Fibroblast of the conjunctiva (primary cell): ENCODE results near the gene EVC2.
"Not testable (repeated sequence)": the region's sequence is repeated elsewhere in the genome, so short reads cannot be mapped to it uniquely, and the experiment has no call there.

Experiments
- DNase-seq: peaks from one replicate; pipeline ENCODE4 v3.0.0-alpha.2; 2010; ENCODE audit warnings: low read depth

The EVC2 gene

DNA sequence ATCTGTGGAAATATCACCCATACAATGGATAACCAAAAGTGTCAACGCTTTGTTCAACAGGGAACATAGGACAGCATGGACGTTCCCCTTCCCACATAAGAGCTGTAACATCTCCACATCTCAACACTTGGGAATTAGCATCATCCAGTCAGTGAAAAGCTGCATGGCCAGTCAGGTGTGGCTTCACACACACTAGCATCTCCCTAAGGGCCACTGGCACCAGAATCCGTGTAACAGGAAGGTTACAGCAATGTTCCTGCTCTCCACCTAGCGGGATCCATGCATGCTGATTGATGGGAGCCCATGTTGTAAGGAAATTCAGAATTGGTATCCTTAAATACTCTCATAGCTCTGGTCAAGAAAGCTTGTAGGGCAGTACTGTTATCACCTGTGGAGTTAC is 78.8 kb downstream of the EVC2 start:
- no peak for DNase-seq

DNA sequence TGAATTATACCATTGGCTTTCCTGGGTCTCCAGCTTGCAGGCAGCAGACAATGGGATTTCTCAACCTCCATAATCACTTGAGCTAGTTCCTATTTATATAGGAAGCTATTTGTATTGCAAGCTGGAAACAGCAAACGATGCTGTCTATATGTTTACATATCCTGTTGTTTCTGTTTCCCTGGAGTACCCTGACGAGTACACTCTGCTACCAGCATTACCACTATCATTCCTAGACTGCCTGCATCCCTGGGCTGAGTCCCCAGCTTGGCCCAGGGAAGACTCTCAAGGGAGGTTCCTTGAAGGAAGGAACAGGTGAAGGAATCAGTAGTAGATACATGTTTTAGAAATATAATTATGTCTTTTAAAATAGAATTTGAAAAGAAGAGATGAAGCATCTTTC is 81.4 kb downstream of the EVC2 start:
- DNase-seq = no peak

DNA sequence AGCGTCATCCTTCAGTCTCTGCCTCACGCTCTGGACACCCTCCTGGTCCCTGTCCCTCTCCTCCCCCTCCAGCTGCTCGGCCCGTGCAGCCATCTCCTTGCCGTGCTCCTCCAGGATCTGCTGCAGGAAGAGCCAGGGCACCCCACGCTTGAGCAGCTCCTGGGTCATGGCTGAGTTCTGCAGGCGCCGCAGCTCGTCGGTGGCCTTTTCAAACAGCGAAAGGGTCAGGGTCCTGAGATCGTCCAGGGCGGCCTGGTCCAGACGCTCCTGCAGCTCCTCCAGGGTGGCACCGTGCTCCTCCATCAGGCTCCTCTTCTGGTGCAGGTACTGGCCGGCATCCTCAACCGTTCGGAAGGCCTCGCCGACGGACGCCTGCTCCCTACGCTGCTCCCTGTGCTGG is 85.8 kb downstream of the EVC2 start:
- DNase-seq = no peak

DNA sequence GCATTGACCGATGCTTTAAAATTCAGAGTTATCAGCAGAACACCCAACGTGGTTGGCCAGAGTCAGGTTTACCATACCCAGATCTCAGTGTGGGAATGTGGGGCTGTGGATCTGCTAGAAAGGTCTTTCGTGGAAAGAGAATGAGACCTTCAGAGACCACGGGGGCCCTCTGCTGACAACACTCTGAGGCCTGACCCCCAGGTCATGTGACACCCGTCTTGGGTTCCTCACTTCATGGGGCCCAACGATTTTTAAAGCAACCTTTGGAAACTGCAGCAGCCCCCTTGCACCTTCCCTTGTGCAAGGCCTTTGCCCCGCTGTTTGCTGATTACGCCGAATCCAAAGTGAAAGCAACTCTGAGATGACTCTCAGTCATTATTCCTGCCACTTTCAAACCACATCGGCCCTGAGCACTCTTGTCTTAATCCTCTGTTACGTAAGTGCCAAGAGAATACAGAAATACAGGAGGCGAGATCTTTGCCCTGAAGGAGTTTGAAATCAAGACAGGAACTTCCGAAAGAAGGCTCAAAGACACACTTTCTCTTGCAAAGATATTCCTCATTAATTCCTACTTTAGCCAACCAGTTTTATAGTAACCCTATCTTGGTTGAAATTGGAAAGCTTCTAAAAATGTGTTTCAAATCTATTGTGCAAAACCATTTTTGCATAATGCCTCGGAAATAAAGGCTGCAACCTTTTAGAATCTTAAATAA is 88.3 kb downstream of the EVC2 start:
- DNase-seq = peak; percentile 9

DNA sequence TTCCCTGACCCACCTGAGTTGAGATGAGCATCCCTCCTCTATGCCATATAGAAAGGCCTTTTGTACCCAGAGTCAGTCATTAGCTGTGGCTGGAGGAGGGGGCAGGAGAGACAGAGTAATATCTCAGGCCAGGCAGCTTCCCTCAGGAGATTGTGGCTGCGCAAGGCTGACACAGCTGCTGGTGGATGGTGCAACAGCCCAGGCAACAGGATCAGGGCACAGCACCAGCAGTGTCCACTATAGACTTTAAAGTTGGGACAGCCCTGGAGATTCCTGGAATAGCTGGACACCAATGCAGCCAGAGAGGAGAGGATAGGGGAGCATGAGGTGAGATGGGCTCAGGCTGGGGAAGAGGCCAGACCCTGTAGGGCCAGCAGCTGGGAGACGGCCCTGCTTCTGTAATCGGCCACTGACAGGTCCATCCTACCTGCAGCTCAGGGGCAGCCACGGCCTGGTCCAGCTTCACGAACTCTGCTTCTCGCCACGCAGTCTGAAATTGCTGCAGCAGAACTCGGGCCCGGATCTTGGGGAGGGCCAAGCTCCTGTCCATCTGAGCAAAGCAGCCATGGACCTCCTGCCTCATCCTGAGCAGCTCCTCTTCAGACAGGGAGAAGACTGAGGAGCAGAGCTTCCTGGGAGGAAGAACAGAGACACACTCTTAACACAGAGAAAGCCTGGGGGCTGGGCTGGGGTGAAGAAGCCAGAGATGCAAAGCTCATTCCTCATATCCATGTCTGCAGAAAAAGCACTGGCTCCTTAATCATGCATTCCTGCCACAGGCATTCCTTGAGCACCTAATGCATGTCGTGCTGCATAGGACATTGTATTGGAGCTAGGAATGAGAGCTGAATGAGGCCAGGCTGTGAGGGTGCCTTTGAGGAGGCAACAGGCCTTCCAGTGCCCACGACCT is 90.1 kb downstream of the EVC2 start:
- DNase-seq = no peak

DNA sequence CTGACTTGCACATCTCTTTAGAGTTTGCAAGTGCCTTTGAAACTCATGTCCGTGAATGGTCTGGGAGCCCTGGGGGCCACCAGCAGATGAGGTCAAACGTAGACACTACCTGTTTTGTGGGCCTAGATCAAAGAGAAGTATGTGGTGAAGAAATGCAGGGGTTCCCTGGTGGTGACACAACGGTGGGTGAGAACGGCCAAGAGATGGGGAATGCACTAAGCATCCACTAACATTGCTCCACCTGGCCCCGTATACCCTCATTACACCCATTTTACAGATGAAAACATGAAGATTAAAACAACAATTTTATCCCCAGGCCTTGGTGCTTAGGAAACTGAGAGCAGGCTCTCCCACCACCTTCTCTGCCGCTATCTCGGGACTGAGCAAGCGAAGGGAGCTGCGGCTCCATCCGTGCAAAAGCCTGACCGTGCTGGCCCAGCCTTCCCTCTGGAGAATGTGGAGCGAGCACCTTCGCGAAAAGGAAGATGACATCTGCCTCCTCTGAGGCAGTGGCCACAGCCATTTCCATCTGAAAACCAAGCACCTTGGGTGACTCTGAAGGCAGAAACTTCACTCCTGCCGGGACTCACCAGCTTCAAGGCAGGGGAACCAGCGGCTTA is 91.9 kb downstream of the EVC2 start:
- no peak for DNase-seq

DNA sequence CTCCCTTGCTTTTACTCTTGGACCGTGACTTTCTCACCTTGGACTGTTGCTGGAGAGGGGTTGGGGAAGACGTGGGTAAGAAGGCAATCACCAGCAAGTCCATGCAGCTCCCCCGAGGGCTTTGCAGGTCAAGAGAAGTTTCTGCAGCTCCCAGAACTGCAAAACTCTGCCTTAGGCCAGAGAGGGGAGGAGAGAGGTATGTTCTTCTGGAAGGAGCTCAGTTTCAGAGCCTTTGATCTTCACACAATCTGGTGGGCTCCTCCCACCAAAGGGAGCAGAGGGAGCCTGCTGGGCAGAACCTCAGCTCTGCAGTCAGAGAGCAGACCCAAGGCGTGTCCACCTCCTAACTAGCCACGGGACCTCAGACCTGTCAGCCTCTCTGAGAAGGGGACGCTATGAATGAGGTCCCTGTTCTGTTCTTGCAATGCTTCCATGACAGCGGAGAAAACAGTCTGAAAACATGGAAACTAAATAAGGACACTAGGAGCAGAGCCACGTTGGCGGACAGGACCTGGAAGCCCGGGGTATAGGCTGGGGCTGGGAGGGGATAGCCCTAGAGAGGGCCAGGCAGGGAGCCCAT is 92.8 kb downstream of the EVC2 start:
- DNase-seq = no peak

DNA sequence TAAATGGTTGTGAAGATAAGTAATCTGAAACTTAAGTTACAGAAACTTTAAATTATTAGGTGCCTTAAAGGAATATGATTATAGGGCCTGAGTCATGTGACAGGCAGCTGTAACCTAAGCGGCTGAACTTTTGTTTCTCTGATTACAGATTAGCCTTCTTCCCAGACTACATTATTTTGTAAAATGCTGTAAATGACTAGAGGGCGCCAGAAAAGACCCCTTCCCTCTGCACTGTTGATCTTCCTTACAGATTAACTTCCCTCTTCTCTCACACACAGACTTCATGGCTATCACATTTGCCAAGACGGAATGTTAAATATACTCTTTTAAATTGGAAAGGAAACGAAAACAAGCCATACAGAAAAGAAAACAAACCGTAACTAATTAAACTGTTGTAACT is 96.6 kb downstream of the EVC2 start:
- DNase-seq = no peak

DNA sequence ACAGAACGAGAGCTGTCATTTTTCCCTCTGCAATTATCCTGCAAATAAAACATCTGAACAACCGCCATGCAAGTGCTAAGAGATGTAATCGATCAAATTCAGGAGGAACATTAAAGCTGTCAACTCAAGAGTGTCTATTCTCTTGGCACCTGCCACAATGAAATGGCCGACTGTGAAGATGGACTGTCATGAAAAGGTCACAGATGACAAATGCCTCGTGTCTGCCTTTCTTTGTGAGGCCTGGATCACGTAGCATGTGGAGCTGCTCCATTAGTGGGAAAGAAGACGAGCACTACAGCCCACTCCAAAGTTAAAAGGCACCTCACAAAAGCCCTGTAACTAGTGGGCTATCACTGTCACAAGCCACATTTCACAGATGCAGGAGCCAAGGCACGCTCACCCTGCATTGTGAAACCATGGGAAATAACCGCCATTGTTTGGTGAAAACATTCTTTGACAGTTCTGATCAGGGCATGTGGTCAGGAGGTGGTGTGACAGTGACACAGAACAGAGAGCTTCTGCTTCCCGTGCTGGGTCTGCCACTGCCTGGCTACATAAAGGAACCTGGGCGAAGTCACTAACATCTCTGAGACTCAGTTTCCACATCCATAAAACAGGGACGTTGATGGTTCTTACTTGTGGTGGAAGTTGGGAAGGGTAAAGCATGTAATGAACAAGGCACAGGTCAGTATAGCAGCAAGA is 98.9 kb downstream of the EVC2 start:
- DNase-seq = no peak

DNA sequence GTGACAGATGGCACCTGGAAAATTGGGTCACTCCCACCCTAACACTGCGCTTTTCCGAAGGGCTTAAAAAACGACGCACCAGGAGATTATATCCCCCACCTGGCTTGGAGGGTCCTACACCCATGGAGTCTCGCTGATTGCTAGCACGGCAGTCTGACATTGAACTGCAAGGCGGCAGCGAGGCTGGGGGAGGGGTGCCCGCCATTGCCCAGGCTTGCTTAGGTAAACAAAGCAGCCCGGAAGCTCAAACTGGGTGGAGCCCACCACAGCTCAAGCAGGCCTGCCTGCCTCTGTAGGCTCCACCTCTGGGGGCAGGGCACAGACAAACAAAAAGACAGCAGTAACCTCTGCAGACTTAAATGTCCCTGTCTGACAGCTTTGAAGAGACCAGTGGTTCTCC is 114.5 kb downstream of the EVC2 start:
- not testable (repeated sequence) for DNase-seq

DNA sequence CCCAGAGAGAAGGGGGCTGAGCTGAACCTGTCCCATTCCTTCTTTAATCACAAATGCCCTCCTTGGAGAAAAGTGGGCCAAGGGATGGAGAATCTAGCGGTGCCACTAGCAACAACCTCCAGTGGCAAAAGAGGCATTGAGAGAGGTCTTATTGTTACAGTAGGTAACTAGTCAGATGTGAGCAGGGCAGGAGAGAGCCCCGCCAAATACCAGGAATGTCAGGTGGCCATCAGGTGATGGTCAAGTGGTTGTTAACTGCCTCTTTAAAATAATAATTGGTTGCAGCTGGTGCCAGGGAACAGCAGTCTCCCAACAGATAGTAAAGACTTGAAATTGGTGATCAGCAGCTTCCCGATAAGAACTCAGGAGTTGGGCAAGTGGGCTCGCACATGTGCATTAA is 116.1 kb downstream of the EVC2 start:
- DNase-seq = no peak

DNA sequence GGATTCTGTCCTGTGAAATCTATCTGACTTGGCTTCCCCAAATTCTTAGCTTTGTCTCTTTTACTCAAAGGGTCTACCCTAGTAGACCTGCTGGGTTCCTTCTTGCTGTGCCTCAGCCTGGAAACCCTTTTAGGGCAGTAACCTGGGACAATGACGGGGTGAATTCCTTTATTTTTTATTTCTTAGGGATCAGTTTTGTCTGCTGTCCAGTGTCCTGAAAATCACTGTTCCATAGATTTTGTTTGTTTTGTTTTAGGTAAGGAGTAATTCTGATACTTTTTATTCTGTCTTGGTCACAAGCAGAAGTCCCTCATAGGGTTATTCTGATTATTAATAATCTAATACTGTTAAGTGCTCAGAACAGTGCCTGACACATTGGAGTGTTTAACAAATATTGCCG is 118.9 kb downstream of the EVC2 start:
- DNase-seq = no peak

DNA sequence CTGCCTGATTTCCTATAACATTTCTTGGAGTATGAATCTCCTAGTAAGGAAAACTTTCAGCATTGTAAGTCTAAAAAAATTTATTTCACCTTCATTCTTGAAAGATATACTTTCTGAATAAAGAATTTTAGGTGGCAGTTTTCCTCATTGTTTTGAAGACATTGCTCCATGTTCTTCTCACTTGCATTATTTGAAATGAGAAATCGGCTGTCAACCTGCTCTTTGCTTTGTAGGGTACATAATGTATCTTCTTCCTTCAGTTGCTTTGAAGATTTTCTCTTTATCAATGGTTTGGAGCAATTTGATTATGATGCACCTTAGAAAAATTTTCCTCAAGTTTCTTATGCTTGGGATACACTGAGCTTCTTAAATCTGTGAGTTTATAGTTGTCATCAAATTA is 120.3 kb downstream of the EVC2 start:
- no peak for DNase-seq

DNA sequence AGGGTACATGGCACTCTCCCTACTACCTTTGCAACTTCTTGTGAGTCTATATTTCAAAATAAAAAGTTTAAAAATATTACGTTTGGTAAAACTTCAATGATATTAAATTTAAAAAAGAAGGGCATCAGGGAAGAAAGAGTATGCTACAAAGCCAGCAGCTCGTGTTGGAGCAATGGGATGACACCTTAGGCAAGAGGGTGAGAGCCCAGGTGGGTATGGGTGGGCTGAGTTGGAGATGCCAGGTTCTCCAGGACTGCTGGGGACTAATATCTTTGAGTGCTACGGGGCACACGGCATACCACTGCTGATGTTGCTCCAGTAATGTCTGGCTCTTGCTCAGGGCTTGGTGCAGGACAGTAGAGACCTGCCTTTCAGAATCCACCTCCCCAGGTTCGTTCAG is 132.4 kb downstream of the EVC2 start:
- no peak for DNase-seq

DNA sequence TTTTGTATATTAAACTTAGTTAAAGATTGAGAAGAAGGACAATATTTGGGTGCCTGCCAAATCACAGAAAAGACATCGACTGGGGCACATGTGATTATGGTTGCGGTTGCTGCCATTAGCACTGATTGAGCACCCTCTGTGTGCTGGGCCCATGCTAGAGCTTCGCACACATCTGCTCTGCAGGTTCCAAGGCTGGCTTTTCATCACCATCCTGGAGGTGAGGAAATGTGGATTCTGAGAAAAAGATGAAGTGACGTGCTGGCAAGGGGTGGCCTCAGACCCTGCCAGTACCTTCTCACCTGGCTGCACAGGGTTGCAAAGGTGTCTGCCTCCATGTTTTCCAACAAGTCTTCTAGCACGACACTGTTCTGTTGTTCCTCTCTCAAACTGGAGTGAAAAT is 134.0 kb downstream of the EVC2 start:
- no peak for DNase-seq

DNA sequence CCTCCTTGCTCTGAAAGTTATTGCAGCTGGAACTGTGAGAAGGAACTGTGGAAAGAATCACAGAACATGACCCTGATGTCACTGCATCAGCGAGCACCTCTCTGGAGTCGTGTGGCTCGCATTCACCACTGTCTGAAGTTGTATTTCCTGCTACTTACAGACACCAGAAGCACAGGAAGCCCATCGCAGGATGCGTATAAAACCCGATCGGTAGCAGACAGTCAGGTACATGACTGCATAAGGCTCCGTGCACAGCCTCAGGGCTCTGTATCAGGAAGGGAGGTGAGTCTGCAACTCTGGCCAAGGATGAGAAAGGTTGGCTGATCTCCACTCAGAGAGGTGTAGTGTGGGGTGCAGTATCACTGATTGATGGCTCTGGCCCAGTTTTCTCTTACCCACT is 134.4 kb downstream of the EVC2 start:
- no peak for DNase-seq

DNA sequence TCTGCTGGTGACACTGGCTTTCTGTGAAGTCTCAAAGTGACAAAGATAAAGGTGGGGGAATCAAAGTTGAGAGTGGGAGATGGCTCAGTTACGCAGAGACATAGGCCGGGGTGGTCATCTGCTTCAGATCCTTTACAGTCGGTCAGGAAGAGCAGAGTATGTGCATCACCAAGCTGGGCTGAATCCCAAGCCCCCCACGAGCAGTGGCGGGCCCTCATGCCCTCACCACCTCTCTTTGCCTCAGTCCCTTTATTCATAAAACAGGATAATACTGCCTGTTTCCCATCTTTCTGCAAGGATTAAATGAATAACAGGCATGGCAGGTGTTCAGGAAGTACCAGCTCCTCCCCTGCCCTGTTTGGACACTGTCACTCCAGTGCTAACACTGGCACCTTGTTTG is 135.6 kb downstream of the EVC2 start:
- DNase-seq = no peak

DNA sequence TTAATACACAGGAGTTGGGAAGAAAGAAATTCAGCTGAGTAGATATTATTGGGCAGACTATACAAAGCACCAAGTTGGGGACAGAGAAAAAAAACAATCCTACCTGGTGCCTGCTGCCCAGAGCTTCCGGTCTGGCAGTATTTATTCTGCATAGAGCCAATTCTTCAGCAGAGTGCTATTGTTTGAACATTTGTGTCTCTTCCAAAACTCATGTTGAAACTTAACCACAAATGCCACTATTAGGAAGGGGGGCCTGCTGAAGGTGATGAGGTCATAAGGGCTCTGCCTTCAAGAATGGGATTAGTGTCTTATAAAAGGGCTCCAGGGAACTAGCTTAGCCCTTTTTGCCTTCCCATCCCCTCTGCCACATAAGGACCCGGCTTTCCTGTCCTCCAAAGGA is 136.2 kb downstream of the EVC2 start:
- DNase-seq = no peak

DNA sequence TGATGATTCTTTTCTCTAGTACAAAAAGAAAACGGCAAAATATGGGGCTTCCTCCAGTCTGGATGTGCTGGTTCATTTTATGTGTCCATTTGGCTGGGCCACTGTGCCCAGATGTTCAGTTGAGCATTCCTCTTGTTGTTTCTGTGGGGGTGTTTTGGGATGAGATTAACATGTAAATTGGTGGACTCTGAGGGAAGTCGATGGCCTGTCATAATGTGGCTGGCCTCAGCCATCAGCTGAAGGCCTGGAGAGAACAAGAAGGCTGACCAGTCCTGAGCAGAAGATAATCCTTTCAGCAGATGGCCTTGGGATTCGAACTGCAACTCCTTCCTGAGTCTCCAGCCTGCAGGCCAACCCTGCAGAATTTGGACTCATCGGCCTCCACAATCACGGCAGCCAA is 136.7 kb downstream of the EVC2 start:
- no peak for DNase-seq

DNA sequence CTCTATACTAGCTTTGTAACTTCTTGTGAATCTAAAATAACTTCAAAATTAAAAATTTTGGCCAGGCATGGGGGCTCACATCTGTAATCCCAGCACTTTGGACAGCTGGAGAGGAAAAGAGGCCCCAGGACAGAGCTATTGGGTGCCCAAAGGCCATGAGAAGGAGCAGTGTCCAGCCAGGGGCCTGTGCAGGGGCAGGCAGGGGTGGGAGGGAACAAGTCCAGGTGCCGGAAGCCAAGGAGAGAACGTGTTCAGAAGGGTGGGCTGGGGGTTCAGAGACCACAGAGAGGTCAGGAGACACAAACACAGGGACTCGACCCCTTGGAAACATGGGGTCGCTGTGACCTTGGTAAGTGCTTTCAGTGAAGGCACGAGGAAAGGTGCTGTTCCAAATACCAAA is 138.9 kb downstream of the EVC2 start:
- DNase-seq = no peak

DNA sequence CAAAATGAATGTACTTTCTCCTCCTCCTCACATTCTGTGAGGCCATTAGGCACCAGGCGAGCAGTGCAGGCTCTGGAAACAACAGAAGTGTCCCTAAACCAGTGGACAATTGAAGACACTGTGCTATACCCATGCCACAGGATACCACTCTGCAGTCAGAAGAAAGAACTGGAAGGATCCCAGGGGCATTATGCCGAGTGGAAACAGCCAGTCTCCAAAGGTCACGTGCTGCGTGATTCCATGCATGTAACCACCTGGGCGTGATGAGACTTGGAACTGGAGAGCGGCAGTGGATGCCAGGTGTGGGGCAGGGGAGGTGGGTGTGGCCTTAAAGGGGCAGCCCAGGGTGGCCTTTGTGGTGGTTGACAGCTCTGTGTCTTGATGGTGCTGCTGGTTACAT is 139.4 kb downstream of the EVC2 start:
- DNase-seq = no peak

DNA sequence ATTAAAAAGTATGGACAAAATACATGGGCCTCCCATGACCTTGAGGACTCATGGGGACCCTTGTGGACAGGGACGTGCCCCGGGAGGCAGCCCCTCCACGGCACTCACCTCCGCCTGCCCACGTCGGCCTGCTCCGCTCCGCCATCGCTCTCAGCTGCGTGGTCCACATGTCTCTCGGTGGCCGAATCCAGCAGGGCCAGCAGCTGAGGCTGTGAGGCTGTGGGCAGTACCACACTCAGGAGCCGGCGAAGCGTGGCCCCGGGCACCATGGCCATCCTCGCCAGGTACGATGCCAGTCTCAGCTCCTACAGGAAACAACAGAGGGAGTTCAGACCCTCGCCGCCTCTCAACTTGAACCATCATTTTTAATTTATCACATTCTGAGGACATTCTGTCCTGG is 140.0 kb downstream of the EVC2 start:
- no peak for DNase-seq
